Stimulated activated CD4-positive, alpha-beta T cell treated with anti-CD3 and anti-CD28 coated beads, Interleukin-2, amount 100 ng/mL, for 24 hours (primary cell): ENCODE measurements around the gene DEPDC5.
A peak's percentile ranks its signal among the peaks of the same experiment; 100 is the strongest.

ENCODE experiments used
- DNase-seq, 2 donors: peaks; one replicate each; pipeline ENCODE4 v3.0.0-alpha.2; 2020

DEPDC5 gene

DNA sequence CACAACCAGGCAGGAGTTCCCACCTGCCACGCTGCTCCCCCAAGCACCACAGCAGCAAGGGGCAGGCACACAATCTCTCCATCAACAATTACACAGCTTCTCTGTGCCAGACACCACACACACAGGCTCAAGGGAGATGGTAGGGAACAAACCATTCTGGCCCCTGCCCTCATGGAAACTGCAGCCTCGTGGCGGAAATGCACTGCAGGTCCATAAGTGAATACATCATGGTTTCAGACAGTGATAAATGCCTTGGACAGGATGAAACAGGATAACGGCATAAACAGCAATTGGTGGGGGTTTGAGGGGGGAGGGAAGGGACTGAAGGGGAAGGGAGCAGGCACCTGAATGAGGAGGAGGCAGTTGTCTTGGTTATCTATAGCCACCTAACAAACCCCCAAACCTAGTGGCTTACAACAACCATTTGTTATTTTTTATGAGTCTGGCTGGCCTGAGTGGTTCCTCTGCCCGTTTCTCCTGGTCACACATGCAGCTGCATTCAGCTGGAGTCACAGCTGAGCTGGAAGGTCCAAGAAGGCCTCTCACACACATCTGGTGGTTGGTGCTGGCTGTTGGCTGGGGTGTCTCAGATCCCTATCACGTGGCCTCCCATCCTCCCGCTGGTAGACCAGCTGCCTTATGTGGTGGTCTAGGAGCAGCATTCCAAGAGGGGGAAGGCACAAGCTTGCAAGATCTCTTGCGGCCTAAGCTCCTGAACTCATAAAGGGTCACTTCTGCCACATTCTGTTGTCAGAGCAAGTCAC, 175.5 kb downstream of the DEPDC5 start:
- DNase-seq, result no peak

DNA sequence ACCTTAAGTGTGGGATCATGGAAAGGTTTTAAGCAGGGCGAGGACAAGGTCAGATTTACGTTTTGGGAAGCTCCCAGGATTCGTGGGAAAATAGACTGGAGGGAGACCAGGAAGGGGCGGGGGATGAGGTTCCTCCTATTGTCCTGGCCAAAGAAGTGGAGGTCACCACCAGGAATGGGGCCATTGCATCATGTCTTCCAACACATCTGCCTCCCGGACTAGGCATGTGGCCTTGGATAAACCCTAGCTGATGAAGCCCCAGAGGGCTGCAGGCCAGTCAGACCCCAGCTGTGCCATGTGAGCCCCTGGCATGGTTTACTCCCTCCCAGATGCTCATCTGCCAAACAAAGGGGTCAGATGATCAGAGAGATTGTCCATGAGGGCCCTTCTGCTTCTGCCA, 179.0 kb downstream of the DEPDC5 start:
- no peak for DNase-seq

DNA sequence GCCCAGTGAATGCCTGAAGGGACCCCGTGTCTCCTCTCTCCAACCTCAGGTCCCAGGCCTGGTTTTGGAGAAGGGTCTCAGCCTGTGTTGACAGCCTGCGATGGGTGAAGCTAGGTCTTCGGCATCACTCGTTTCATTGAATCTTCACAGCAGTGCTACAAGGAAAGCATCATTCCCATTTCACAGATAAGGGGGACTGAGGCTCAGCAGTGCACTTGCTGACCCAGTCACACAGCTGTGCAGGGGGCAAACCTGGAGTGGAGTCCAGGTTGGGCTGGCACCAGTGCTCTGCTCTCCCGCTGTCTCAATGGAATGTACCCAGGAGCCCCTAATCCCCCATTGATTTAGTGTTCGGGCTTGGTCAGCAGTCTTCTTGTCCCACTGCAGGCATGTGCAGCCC, 179.6 kb downstream of the DEPDC5 start:
- no peak for DNase-seq

DNA sequence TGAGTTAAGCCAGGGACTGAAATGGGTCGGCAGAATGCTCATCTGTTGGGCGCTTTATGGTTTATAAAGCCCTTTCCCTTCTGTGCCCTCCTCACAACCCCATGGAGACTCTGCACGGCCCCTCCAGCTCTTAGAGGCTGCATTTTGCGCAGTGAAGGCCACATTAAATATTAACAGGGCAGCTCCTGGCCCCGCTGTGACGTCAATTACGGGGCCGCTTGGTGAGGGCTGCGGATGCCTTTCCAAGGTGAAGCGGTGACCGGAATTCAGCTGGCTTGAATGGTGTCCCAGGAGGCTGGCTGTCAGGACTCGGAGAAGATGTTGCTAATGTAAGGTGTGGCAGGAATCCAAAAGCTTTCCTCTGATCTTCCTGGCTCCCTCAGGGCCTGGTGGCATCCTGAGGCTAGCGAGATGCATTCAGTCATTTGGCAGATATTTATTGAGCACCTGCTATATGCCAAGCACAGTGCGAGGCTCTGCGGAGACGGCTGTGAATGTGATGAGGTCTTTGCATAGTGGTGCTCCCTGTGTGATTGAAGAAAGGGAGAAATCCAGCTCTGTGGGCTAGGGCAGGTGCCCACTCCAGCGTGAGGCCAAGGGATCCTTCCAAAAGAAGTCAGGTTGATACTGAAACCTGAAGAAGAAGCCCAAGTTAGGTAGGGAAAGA, 180.1 kb downstream of the DEPDC5 start:
- no peak for DNase-seq

DNA sequence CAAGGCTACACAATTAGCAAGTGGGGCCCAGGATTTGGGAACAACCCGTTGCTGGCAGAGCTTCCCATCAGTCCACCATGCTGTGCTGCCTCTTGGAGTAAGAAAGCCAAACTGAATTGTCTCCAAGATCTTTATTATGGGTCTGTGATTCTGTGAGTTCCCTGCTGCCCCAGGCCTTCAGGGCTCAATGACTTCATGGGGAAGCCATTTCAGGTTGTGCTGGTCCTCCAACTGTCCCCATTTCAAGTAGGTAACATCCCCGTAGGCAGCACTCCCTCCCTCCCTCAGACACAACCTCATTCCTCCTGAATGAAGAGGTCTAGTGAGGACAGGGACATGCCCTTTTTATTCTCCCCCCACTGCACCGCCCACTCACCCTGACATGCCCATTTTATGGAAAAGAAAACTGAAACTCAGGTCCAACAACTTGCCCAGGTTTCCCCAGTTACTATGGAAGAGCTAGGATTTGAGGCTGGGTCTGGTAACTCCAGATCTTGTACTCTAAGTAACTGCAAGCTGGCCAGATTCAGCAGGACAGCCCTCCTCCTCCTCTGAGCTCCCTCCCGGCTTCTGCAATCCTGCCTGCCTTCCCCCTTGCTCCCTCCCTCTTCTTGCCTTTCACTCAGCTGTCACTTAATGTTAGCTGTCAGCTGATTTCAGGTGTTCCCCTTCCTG, 182.3 kb downstream of the DEPDC5 start:
- no peak for DNase-seq

DNA sequence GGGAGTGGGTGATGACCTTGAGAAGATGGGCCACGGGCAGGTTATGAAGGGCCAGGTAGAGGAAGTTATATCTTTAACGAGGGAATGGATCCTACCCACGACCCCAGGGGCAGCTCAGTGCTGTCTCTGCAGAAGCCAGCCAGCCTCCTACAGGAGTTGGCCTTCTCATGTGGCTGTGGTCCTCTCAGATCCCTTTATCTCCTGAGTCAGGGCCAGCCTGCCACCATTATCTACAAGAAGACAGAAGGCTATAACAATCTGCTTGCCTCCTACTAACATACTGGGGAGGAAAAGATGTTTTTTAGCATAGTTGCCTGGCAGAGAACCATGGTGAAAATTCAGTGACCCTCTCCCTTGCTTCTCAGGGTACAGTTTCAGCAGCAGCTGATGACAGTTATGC, 183.5 kb downstream of the DEPDC5 start:
- no peak for DNase-seq

DNA sequence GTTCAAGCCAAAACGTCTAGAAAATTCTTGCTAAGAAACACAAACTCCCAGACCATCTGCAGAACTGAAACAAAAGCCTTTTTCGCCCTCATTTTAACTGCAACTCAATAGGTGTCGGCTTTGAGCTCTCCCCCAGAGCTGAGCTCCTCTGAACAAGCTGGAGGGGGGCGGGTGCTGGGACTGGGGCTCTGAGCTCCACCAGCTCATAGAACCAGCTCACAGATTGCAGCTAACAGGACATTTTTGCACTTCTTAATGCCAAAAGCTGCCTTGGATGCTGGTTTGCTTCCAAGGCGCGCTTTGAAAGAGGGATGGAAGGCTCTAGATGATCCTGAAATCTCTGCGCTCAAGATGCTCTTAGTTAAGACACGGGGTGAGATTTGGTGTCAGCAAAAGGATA, 184.5 kb downstream of the DEPDC5 start:
- DNase-seq, result no peak

DNA sequence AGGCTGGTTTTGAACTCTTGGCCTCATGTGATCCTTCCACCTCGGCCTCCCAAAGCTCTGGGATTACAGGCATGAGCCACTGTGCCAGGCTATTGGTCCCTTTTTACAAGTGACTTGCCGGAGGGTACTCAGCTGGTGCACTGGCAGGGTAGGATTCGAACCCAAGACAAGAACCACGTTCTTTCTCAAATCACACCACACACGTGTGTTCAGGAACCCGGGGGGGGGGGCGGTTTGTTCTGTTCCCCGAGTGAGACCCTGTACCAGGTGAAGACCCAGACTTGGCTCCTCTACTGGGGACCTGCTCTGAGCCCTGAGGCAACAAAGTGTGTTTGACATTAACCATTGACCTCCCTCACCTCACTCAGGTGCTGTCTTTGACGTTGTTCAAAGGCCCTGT, 186.7 kb downstream of the DEPDC5 start:
- DNase-seq, result no peak

DNA sequence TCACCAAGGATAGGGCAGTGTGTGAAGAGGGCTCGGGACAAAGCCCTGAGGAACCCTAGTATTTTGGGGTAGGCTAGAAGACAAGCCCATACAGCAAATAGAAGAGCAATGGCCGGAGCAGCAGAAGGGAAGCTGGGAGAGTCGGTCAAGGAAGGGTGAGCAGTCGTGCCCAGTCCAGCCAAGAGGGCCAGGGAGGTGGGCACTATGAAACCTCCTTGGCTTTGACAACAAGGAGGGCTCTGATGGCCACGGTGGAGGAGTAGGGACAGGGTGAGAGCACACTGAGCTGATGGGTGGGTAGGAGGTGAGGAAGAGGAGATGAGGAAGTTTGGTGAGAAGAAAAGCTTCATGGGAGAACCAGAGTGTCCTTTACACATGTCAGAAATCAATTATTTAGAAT, 188.3 kb downstream of the DEPDC5 start:
- DNase-seq, result no peak

DNA sequence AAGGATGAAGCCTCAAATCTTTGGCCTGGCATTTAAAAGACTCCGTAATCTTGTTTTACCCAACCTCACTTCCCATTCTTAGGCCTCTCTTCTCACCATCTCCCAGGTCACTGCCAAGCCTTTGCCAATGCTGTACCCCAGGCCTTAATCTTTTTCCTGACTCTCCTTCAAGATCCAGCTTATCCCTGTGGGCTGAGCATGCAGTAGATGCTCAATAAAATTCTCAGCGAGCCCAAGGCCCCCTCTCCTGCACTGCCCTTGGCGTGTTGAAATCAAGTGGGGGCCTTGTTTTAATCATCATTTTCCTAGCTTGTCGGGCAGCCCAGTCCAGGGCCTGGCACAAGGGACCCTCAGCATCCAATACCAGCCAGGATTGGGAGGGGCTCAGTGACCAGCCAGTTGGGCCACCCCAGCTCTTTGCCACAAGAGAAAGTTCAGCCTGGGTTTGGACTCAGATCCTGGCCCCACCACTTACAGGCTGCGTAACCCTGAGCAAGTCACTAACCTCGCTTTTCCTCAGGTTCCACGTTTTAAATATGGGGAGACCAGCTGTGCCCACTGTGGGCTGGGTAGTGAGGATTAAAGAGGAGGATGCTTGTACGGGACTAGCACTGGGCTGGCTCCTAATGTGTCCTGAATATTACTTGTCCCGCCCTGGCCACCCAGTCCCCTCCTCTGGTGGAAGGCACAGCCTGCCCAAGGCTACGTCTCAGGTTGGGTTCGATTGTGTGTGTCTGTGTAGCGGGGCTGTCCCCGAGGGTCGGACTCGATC, 189.6 kb downstream of the DEPDC5 start:
- DNase-seq, result no peak

DNA sequence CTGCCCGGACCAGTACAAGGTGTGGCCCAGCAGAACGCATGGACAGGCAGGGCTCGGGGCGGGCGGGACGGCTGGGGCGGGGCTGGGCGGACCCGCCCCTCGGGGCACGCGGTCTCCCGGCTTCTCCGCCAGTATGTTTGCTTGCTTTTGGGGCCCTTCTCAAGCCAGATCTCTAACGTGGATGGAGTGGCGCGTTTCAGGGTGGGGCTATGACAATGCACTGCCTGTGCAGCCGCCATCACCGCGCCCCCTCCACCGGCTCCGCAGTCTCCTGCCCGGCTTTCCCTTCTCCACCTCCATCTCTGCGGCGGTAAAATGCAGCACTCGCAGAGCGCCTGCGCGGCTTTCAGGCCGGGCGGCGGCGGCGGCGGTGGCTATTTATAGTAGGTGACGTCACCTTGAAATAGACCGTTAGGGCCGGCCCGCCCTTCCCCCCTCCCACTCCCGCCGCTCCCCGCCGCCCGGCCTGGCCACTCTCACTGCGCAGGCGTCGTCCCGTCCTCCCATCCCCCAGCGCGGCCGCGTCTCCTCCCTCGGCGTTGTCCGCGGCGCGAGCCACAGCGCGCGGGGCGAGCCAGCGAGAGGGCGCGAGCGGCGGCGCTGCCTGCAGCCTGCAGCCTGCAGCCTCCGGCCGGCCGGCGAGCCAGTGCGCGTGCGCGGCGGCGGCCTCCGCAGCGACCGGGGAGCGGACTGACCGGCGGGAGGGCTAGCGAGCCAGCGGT, 190.3 kb downstream of the DEPDC5 start, which contains the start of gene YWHAH:
YWHAH (plus strand) TSS at position 558 of the 722 bp plus-strand sequence. CDS start 199 bp downstream, outside the sequence.
- DNase-seq, result peak; percentile 90 to 96

DNA sequence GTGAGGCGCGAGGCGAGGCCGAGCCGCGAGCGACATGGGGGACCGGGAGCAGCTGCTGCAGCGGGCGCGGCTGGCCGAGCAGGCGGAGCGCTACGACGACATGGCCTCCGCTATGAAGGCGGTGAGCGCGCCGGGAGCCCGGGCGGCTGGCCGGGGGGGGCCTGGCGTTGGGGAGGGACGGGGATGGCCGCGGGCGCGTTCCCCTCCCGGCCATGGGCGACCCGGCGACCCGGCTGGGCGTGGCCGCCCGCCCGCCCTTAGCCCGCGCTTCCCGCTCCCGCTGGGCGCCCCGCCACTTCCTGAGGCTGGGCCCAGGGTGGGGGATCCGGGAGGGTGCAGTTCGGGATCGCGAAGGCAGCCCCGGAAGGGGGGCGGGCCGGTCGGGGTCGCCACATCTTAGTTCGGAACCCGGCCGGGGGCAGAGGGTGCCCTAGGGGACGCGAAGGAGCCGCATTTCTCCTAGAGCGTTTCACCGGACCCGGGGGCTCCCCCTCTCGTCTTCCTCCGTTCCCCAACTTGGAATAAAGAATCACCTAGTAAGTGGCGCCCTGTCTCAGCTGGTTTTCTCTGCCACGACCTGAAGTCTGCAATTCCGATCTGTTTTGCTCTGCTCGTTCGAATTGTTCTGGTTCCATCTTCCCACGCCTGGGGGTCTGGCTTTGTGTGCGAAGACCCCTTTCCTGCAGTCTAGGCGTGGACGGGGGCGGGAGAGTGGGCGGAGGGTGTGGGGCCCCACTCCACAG, 191.1 kb downstream of the DEPDC5 start:
- peak; percentile 48 to 56 for DNase-seq

DNA sequence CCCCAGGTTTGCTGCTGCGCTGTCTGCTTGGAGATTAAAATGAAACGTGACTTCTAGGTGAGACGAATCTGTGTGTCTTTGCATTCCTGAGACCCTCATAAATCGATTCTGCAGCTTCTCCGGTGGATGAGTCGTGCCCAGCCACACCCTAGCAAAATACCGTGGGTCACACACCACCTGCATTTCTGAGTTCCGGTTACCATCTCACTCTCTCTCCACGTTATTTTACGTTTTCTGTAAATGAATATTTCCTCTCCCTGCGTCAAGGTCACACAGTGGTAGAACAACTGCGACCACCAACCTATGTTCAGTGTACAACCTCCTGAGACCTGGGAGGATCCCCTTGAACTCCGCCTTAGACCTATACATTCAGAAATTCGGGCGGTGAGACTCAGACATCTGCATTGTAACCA, 191.6 kb downstream of the DEPDC5 start:
- DNase-seq, result no peak

DNA sequence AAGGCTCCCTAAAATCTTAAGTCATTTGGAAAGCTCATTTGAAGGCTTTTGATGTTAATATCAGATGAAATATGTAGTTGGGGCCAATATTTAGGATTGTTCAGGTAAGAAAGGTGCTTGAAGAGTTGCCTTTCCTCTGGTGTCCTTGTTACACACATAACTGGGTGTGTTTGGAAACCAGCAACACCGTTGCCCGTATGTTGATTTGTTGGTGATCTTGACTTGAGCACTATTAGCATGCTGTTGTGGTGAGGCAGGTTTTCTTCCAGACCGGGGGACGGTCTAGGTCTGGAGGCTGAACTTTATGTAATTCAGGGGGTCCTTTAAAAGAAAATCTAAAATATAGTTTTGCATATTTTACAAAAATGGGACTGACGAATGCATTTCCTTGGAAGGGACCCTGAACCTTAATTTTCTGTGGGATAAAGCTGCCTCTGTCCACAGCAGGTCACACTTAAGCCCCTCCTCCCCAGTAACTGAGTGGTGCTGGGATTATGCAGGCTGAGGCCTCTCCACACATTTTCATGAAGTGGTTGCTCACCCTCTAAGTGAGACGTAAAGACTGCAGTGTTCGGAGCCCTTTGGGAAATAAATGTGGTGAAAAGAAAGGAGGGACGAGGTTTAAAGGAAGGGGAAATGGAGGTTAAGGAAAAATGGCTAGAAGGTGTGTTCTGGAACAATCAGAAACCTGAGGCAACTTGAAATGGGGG, 192.3 kb downstream of the DEPDC5 start:
- no peak for DNase-seq

DNA sequence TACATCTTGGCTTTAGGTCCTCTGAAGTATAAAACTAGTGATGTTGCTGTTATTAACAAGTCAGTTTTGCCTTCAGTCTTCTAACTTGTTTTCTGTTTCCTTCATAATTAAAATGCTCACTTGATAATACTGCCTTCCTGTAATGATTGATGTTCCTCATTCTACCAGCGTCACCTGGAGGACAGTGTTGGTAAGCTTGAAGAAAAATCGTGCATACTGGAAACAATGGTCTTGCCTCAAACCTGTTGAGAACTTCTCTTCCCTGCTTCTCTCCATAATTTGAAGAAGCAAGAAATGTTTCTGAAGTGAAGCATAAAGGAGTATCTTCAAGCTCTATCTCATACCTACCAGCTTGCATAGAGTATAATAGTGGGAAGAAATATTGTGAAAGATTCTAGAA, 193.5 kb downstream of the DEPDC5 start:
- peak in 1 of 2 donors; percentile 28 for DNase-seq

DNA sequence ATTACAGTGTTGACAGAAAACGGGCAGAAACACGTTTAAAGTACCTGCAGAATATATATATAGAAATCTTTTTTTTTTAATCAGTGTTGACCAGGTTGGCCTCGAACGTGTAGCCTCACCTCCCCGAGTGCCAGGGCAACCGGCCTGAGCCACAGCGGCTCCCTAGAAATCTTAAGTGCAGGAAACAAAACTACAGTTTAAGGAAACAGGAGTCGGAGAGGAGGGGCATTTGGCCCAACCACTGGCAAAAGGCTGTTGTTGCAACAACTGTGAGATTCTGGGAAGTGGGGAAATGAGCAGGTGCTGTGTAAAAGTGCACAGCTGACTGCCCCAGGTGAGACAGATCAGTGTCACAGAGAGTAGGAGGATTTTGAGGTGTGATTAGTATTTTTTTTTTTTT, 194.2 kb downstream of the DEPDC5 start:
- no peak for DNase-seq

DNA sequence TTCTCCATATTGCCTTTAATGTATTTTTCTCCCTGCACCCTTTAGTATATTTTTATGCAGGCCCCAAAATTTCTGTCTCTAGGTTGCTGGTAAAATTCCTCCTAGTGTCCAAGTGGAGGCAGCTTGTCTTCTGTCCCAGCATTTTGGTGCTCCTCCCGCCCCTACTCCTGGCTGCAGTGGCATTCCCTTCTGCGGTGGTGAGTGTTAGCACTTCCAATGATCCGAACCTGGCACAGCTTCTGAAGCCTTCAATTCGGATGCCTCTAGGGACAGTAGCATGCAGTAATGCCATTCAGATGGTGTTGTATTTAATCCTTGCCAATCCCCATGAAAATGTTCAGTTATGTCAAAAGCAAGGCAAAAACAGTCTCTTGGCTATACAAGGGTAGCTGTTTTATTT, 196.4 kb downstream of the DEPDC5 start:
- DNase-seq, result no peak

DNA sequence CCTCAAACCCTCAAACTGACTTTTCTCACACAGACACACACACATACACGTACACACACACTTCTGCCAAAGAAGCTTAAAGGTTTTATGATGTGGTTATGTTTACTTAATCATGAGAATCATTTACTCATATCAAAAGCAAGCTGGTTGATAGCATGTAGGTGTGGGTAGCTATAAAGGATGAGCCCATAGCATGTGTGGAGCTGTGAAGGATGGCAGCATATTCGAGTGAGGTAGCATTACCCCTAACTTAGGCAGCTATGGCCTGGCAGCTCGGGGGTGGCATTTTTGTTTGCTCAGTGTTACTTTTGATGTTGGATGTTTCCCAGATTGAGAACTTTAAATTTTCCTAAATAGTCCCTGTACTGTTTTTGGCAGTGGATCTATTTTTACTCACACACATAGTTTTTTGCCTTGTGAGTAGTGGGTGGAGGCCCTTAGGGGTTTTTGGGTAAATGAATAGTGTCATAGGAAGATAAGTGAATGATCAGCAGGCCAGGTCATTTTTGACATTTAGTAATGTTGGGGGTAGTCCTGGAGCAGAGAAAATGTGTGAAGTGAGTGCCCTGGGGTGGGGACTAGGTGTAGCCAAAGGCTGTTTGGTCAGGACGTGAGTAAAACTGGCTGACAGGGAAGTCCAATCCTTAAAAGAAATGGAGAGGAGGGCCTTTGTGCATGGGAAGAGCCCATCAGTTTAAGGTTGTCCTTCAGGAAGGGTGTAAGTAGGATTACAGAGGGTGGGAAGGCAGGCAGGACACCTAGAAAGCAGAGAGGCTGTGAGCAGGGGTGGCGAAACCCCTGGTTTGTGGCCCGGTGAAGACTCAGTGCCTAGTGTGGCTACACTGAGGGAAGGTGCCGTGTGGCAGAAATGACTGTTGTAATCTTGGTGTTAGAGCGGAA, 197.6 kb downstream of the DEPDC5 start:
- peak in 1 of 2 donors; percentile 32 for DNase-seq

DNA sequence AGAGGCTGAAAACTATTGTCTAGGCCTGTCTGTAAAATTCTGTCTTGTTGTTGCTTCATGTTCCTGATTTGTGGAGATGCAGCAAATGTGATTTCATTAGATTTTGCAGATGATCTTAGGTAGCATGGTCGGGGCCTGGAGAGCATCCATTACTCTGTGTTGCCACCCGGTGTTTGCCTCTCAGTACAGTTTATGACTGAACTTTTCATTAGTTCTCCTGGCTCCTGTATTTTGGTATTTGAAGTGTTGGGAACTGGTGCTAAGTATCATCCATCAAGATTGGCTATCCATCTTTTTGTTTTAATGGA, 198.2 kb downstream of the DEPDC5 start:
- DNase-seq, result no peak

DNA sequence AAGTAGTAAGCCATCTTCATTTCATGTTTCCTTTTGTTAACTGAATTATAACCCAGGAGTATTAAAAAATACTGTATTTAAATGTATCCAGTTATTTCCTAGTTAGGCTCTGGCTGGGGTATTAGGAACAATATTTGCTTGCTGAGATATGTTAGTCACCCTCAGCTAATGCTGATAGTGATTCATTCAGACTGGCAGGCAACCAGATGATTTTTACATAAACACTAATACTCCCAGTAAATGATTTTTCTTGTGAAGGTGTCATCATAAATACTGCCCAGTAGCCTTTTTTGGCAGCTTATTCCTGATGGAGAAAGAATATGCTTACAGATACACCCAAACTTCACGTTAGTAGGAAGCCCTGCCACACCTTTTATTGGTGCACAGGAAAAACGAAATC, 198.7 kb downstream of the DEPDC5 start:
- no peak for DNase-seq
